ENCODE data around the gene CARS2.
"Not testable (repeated sequence)": the region's sequence is repeated elsewhere in the genome, so short reads cannot be mapped to it uniquely, and the experiment has no call there.

CARS2 gene

DNA sequence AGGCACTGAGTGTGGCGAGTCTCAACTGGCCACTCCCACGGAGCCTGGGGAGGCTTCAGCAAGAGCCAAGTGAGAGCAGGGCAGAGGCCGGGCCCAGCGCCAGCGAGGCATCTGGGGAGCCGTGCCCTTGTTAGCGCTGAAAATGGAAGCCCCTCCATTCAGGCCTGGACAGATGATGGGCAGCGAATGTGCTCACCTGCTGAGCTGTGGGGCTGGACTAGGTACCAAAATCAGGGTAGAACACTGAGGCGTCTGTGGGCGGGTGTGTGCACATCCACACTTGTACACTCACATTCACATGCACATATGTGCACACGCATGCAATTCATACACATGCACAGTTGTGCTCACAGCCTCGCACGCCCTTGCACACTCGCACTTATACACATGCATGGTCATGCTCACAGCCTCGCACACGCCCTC is 69.9 kb downstream of the CARS2 start:
- no peak for DNase-seq

DNA sequence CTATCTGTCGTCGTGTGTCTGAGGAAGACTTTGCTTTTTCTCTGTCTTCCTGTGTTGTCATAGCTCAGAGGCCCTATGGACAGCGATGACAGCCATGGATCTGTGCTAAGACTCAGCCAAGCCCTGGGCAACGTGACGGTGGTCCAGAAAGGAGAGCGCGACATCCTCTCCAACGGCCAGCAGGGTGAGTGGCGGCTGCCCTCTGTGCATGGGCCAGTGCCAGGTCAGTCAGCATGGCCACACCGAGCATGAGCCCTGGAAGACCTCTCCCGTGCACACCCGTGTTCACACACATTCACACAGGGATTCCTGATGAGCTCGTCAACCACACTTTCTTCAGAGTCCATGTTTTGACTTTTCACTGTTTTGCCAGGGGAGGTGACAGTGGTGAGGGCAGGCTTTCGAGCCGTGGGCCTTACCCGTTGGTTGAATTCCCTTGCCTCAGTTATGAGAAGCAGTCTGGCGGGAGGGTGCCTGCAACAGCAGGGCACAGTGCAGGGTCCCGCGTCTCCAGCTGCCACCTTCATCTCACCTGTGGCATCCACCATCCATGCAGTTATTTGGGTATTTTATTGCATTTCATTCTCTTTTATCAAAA is 70.4 kb downstream of the CARS2 start:
- DNase-seq, result no peak

GRCh38 chr13:110634558-110634957 is 71.4 kb downstream of the CARS2 start:
- no peak for DNase-seq

DNA sequence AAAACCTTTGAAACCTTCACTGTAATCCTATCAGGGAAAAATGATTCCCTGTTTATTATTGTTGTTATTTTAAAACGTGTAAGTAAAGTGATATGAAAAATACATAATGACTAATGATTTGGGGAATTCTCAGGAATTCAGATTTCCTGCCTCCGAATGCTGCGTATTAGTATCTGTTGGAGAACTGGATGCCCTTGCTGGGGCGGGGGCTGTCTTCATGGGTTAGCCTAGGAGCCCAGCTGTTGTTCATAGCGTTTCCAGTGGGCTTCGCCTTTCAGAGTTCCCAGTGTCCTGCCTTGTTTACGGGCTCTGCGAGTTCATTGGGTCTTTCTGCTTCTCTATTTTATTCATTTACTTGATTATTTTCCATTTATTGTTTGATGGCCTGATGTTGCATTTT is 72.1 kb downstream of the CARS2 start:
- no peak for DNase-seq

DNA sequence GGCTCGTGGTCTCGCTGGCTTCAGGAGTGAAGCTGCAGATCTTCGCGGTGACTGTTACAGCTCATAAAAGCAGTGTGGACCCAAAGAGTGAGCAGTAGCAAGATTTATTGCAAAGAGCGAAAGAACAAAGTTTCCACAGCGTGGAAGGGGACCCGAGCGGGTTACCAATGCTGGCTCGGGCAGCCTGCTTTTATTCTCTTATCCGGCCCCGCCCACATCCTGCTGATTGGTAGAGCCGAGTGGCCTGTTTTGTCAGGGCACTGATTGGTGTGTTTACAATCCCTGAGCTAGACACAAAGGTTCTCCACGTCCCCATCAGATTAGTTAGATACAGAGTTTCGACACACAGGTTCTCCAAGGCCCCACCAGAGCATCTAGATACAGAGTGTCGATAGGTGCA is 73.7 kb downstream of the CARS2 start:
- DNase-seq, result not testable (repeated sequence)

GRCh38 chr13:110630566-110631119 is 75.3 kb downstream of the CARS2 start:
- DNase-seq, result no peak

GRCh38 chr13:110629735-110630134 is 76.2 kb downstream of the CARS2 start:
- DNase-seq, result no peak

- no peak for DNase-seq
These were observed 76.8 kb downstream of the CARS2 start for GRCh38 chr13:110628952-110629701.

DNA sequence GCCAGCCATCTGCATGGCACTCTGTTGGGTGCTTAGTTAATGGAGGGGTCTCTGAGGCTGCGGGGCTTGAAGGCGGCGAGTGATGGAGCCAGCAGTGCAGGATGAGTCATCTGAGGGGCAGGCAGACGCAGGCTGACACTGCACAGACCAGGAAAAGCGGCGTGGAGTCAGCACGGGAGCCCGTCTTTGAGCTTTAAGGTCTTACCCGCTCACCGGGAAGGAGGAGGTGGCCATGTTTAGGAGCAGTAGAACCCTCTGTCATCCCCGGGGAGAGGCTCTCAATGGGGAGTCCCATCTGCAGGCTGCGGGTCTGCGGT is 77.5 kb downstream of the CARS2 start:
- DNase-seq, result no peak

GRCh38 chr13:110627761-110628476 is 78.0 kb downstream of the CARS2 start:
- no peak for DNase-seq

- no peak for DNase-seq
These were observed 78.6 kb downstream of the CARS2 start for GRCh38 chr13:110627351-110627750.

DNA sequence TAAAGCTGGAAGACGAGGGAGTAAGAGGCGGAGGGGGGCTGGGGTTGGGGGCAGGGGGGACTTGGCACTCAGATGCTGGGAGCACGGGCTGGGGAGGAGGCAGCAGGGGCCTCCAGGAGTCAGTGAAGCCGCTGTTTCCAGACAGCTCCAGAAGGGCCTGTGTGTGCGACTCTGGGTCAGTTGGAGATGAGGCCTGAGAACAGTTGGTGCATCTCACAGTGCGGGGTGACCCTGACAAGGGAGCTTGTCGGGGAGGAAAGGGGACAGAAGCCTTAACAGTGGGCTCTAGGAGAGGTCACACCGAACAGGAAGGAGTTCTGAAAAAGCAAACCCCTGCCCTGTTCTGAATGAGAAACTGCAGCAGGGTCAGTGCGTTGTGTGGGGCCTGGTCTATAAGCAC is 79.4 kb downstream of the CARS2 start:
- DNase-seq, result no peak

GRCh38 chr13:110625771-110626321 is 80.1 kb downstream of the CARS2 start:
- no peak for DNase-seq

DNA sequence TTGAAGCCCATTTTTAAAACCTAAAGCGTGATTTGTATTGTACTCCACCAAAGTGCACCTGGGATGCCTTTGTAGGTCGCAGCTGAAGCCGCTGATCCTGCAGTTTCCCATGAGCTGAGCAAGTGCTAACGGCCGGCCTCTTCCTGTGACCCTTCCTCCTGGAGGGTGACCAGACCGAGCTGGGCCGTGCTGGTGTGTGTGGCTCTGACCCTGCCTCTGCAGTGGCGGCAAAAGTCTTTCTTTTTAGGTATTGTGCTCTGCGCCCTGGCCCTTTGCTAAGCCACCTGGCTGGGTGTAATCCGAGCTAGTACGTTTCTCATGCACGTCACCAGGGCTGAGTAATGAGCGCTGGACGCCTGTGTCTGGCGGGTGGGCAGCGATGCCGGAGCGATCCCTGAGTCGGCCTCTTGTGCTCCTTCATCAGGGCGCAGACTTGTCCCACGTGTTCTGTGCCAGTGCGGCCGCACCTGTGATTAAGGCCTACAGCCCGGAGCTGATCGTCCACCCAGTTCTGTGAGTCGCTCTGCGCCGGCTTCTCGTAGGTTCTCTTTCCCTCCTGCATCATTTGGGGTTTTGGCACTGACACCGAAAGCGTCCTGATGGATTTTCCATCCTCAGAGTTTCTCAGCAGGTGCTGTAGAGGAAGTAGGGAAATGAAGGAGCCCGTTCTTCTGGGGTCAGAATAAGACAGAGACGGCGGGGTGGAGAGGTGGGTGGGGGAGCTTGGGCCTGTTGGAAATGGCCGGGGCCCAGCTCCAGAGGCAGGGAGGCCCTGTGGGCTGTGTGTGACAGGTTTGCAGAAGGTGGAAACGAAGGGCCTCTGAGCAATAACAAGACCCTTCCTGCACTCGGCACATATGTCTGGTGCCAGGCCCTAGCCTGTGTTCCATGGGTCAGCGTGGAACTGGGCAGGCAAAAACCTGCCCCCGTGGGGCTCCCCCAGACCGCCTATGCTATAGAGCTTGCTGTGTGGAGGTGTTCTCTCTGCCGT is 80.9 kb downstream of the CARS2 start:
- DNase-seq, result no peak

GRCh38 chr13:110620596-110620995 is 85.3 kb downstream of the CARS2 start:
- no peak for DNase-seq

DNA sequence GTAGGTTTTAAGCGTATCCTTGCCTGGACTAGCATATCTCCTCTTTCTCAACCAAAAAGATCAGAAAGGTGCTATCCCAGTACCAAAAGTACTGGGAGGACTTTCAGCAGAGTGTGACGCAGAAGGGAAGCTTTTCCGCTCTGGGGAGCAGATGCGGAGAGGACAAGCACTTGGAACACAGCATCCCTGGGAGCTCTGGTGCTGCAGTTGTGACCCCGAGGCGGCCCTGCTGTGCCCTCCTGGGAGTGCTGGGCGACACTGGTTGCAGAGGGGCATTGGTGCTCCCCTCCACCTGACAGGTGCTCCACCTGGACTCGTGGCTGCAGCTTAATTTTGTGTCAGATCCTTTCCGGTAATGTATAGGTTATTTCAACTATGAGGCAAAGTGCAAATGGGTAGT is 87.1 kb downstream of the CARS2 start:
- no peak for DNase-seq

DNA sequence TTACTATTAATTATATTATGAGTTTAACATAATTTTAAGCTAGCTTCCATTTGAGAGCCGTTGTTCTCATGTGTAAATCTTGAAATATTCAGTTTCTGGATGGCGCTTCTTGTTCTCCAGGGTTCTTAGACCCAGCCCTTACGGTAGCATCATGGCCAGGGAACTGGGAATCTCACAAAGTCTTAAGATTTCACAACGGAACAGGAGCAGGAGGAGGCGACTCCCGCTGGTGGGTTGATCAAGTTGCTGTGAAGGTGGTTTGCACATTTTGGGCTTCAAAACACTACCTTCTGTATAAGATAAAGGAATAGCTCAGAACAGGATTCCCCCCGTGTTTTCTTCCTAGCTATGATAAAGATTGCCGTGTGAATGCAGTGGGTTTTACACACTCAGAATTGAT is 87.7 kb downstream of the CARS2 start:
- no peak for DNase-seq

DNA sequence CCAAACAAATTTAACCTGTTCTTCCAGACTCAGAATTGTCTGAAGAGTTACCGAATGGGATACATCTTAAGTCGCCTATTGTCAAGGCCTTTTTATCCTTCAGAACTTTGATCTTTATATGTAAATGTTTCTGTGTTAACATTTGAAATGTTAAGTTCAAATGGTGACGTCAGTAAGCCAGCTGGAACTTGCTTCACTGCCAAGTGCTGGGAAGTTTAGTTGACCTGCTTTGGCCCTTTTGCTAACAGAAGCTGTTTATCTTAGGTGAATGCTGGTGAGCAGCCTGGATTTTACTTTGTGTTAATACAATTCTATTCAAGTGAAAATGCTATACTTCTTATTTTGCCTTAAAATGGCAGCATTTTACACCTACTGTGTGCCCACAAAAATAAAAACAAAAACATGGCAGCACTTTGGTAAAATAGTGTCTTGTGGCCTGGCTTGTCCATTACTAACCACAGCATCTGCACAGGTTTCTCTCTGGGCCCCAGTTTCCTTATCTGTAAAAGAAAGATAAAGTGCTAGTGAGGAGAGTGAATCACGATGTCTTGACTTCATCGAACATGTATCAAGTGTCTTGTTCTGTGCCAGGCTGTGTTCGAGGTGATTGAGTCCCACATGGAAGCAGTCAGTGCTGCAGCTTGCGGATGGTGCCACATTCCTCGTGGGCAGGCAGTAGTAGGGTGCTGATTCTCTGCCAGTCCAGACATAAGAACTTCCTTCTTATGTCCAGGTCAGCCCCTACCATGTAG is 88.4 kb downstream of the CARS2 start:
- peak; percentile 10 for DNase-seq

DNA sequence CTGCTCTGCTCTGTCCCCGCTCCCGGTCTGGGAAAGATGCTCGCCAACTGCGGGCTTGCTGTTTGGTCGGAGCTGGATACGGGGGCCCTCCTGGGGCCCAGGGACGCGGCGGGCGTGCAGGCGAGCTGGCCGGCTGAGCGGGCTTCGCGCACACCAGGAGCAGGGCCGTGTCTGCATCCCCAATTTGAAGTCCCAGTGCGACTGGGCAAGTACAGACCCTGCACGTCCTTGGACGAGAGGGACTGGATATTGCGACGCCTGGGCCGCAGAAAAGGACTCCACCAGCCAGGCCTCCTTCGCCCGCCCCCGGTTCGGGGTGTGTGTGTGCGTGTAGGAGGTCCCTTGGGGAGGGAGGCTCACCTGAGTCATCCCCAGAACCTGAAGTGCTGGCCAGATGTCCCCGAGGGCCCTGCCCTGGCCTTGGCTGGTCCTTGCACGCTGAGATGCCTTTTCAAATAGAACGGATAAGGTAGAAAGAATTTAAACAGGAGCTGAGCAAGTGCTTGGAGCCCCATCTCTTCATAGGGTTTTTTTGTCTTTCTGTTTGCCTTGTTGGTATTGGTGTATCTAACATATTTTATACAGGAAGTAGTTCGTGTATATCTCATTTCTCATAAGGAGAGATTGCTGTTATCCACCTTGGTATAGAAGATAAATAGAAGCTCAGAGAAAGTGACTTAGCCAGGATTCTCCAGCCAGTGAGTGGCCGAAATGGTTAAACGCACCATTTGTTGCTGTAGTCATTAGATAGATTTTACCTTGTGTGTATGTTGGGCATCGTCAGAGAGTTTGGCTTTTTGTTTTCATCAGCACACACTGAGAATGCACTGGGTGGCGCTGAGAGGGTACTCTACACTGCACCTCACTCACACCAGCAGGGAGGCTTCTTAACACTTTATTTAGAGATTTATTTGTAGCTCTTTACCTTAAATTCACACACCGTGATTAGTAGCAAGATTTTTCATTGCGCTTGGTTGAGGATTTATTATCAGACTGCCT is 89.5 kb downstream of the CARS2 start:
- DNase-seq, result peak; percentile 7

Data from GF-D8 (cell line).